Activated CD8-positive, alpha-beta memory T cell treated with anti-CD3 and anti-CD28 coated beads for 24 hours (primary cell): ENCODE data around the gene SAMMSON.

Experiments used
- DNase-seq: peaks from one replicate; pipeline ENCODE4 v3.0.0-alpha.2; 2020

Gene SAMMSON

DNA sequence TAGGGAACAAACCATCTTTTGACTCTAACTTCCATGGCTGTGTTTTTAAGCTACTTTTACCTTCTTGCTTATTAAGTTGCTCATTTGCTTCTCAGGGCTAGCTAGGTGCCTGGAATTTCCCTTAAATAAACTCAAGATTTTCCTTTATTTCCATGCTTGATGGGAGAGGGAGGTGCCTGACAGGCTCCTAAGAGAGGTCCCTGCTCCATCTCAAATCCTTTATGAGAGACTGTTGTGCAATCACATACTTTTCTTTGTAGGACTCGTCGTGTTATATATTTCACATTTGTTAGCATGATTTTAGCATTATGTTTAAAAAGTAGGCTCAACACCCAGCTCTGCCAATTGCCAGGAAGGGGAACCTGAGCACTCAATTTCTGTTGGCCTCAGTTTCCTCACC lies 95.7 kb downstream of the SAMMSON start:
- DNase-seq, result no peak

DNA sequence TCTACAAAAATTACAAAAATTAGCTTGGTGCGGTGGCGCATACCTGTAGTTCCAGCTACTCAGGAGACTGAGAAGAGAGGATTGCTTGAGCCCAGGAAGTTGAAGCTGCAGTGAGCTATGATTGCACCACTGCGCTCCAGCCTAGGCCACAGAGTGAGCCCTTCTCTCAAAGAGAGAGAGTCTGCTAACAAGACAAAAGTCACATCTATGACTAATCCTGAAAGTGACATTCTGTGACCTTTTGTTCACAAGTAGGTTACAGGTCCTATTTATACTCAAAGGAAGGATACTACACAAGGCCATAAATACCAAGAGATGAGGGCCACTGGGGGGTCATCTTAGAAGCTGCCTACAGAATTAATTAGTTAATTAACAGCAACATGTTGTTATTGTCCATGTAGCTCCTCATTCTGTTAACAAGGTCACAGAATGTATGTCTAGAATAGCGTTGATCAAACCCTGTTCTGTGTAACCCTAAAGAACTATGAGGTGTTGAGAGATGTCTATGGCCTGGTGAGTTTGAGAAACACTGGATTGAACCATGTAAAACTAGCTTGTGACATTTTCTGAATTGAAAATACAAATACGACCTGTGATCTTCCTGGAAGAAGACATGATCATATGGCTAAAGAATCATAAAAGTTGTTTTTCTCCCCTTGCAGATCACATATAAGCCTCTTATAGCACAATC lies 97.0 kb downstream of the SAMMSON start:
- no peak for DNase-seq

DNA sequence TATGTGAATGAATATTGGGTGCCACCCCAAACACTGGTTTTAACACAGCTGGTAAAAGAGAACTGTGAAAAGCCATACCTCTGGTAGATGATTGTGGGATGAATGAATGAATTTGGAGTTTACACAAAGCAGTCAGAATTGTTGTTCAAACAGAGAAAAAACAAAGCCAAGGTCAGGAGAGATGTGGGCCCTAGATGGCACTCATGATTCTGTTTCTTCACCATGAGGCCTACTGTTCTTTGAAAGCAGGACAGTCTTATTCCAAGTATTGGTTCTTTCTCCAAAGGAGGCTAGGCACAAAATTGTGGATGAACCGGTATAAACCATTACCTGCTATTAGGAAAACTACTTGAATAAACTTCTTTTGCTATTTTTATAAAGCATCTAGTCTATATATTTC lies 97.6 kb downstream of the SAMMSON start:
- DNase-seq, result no peak

DNA sequence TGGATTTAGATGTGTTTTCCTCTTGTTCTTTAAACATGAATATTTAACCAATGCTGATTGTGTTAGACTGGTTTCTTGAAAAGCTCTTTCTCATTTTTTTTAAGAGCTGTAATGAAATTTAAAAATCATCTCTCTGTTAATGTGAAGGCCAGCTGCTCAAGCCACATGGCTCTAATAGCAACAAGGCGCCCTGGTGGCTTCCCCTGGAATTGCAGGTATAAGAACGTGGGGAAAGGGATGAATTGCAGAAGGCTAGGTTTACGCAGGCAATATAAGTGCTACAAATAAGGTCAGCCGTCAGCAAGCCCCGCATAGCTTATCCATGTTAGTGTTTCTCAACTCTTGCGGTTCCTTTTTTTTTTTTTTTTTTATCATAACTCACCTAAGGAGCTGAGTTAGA lies 108.5 kb downstream of the SAMMSON start:
- no peak for DNase-seq

DNA sequence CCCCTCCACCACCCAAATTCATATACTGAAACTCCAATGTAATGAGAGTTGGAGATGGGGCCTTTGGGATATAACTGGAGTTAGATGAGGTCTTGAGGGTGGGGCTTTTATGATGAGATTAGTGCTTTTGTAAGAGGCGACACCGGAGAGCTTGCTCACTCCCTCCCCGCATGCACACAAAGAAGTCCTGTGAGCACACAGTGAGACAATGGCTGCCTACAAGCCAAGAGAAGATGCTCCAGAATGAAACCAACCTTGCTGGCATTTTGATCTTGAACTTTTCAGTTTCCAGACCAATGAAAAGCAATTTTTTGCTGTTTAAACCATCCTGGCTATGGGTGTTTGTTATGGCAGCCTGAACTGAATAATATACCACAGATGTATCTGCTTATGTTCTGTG lies 109.0 kb downstream of the SAMMSON start:
- no peak for DNase-seq

DNA sequence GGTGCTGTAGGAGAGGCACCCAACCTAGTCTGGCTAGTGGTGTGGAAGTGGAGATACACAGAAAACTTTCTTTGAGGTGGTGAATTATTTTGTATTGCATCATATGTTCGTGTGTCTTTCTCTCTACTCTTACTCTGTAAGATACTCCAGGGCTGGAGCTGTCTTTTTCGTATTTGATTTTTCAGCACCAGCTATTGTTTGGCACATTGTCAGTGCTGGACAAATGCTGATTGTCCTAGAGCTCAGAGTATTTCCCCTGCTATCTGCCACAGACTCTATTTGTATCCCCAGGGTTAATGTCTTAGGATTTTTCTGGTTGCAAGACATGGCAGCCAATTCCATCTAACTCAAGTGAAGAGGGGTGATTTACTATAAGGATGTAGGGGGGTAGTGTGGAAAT lies 110.5 kb downstream of the SAMMSON start:
- no peak for DNase-seq

- no peak for DNase-seq
Observed at GRCh38 chr3:70111411-70111810, 111.9 kb downstream of the SAMMSON start.

DNA sequence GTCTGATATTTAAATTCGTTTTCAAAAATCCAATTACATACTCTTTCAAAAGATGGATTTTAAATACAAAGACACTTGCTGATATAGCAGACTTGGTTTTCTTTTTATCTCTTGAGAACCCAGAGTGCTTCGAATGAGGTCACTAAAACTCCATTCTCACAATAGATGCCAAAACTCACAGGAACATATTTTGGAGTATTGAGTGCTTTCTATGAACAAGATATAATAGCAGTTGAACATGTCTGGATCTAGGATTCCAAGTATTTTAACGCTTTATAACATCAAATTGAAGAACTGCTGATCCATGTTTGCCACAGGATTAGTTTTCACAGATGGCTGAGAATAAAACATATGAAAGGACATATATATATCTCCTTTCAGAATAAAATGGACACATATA lies 113.2 kb downstream of the SAMMSON start:
- no peak for DNase-seq

DNA sequence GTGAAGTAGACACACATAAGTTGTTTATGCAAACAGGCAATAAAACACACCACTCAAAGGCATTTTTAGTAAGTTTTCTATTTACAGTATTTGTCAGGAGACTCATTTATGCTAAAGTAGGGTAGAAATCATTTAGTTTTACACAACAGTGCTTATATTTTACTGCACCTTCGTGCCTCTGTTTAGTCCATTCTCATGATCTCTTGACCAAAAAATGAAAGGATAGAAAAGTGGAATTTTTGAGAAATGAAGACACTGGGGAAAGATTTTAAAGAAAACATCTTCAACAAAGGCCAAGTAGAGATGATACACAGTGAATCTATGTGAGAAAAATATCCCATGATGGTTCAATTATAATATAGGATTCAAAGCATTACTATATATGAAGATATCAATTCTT lies 114.9 kb downstream of the SAMMSON start:
- no peak for DNase-seq

- DNase-seq, result no peak
Observed at GRCh38 chr3:70119879-70120278, 120.3 kb downstream of the SAMMSON start.
